GM19438 (cell line): ENCODE results near the gene SLC25A5.
"Not testable (repeated sequence)": the region's sequence is repeated elsewhere in the genome, so short reads cannot be mapped to it uniquely, and the experiment has no call there.

Experiments used
- ATAC-seq: cut with Tn5 transposase; IDR thresholded peaks from one replicate; pipeline ENCODE4 v1.9.1; 2021; ENCODE audit warnings: low read depth; ENCODE audit not compliant: unreplicated experiment

SLC25A5 gene

GRCh38 chrX:119475389-119476101, 7.3 kb downstream of the SLC25A5 start:
- ATAC-seq, result no peak

GRCh38 chrX:119477812-119478232, 9.6 kb downstream of the SLC25A5 start:
- no peak for ATAC-seq

DNA sequence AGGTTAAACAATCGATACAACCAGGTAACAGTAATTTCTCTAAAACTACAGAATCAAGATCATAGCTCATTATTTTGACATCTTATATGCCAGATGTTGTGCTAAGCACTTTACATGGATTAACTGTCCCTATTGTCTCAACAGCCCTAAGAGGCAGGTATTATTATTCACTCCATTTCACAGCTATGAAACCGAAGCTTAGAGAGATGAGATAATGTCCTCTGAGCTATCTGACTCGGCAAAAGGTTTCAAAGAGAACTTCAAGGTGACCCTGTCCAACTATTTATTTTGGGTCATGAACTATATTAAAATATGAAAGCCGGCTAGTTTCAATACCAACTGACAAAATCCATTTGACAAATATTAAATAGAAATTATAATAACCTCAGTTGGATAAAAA, 10.3 kb downstream of the SLC25A5 start:
- ATAC-seq, result no peak

DNA sequence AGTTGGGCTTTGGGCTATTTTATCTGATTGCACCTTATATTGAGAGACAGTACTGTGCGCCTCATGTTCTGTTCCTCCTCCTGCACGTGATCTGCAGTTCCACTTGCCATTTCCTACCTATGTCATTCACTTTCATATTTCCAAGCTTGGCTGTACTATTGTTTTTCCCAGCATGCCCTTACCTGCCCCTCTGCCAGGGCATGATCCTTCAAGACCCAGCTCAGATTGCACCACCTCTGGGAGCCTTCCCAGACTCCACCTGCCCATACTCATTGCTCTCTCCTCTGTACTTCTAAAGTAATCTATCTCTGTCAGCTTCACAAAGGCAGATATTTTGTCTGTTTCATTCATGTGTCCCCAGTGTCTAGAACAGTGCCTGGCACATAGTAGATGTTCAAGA, 11.6 kb downstream of the SLC25A5 start:
- no peak for ATAC-seq

DNA sequence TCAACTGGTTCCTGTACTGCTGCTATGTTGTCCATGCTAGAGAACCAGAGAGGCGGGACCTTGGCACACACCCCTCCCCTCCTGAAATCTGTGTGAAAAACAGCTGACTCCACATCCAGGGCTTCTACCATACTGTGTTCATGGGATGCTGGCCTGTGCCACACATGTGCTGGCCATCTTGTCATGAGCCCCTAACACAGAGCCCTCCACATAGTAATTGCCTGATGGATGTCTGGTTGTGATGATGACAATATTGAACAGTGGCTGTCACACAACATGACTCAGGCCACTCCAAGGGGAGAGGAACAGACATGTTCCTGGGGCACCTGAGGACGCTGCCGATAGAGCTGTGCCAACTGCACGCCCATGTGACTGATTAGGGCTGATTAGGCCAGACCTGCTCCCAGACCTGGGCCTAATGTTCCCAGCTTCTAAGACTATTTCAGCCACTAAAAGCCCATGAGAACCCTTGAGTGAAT, 13.1 kb downstream of the SLC25A5 start:
- ATAC-seq, result no peak

GRCh38 chrX:119482041-119482440, 13.8 kb downstream of the SLC25A5 start:
- peak; percentile 16 for ATAC-seq

GRCh38 chrX:119482481-119483480, 14.5 kb downstream of the SLC25A5 start:
- ATAC-seq, result peak; percentile 84

DNA sequence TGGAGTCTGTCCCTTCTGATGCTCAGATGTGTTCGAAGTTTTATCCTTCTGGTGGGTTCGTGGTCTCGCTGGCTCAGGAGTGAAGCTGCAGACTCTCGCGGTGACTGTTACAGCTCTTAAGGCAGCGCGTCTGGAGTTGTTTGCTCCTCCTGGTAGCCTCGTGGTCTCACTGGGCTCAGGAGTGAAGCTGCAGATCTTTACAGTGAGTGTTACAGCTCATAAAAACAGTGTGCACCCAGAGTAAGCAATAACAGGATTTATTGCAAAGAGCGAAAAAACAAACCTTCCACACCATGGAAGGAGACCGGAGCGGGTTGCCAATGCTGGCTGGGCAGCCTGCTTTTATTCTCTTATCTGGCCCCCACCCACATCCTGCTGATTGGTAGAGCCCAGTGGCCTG, 18.5 kb downstream of the SLC25A5 start:
- ATAC-seq, result no peak

GRCh38 chrX:119487766-119488165, 19.5 kb downstream of the SLC25A5 start:
- not testable (repeated sequence) for ATAC-seq

DNA sequence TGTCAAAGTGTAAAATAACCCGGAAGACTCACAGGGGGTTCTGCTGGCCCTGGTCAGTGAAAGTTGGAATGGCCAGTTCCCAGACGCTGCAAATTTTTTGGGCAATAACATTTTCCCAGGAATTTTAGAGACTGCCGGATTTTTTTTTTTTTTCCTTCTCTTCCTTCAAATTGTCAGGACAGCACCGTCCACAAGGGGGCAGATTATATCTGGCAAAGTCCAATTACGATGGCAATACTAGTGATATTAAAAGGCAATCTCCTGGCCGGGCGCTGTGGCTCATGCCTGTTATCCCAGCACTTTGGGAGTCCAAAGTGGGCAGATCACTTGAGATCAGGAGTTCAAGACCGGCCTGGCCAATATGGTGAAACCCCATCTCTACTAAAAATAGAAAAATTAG, 20.5 kb downstream of the SLC25A5 start:
- no peak for ATAC-seq

GRCh38 chrX:119489212-119490074, 21.2 kb downstream of the SLC25A5 start:
- ATAC-seq, result no peak

GRCh38 chrX:119492463-119492862, 24.2 kb downstream of the SLC25A5 start:
- no peak for ATAC-seq

- ATAC-seq, result not testable (repeated sequence)
Observed at GRCh38 chrX:119493851-119494495, 25.7 kb downstream of the SLC25A5 start.

- ATAC-seq, result no peak
Observed at GRCh38 chrX:119495734-119496726, 27.8 kb downstream of the SLC25A5 start.

- ATAC-seq, result no peak
Observed at GRCh38 chrX:119497185-119497584, 28.9 kb downstream of the SLC25A5 start.

DNA sequence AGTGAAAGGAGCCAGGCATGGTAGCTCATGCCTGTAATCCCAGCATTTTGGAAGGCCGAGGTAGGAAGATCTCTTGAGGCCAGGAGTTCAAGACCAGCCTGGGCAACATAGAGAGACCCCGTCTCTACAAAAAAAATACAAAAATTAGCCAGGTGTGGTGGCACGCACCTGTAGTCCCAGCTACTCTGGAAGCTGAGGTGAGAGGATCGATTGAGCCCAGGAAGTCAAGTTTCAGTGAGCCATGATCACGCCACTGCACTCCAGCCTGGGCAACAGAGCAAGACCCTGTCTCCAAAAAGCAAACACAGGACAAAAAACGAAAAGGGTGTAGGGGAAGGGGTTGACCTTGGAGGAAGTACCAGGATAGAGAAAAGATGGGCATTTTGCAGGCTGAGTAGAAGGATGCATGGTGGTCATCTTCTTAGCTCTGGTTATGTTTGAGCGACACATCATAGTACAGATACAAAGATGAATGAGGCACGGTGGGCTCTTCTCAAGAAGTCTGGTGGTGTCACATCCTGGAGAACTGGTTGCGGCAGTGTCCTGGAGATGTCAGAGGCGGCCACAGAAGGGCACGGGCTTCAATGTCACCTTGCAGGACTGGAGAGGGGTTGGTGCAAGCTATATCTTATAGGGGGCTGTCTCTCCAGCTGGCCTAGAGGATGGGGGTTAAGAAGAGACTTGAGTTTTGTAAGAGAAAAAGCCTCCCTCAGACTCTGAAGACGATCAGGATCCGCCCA, 32.0 kb downstream of the SLC25A5 start:
- no peak for ATAC-seq

- ATAC-seq, result no peak
Observed at GRCh38 chrX:119501511-119502148, 33.4 kb downstream of the SLC25A5 start.
